Upper lobe of left lung (tissue), 4 donors: Measurements from ENCODE around the gene CXCL6.

Source experiments
- CTCF ChIP-seq, 6 experiments: fragments of 450-650 bp in 4 of 6; fragments of 200-600 bp in 2 of 6; sonication (generic) in 2 of 6; IDR thresholded peaks; one replicate each; pipeline ENCODE4 v1.5.1; 2016 to 2019; ENCODE audit warnings: antibody characterized with exemption in 6 of 6
- EP300 ChIP-seq, 4 donors: sonication (generic); formaldehyde crosslinking; IDR thresholded peaks; one replicate each; pipeline ENCODE4 v1.5.1; 2017; ENCODE audit warnings: antibody characterized with exemption in 4 of 4, control low read depth in 2 of 4
- POLR2AphosphoS5 ChIP-seq, 2 donors: sonication (generic); formaldehyde crosslinking; IDR thresholded peaks; one replicate each; pipeline ENCODE4 v1.5.1; 2017; ENCODE audit warnings: antibody characterized with exemption in 2 of 2

GRCh38 chr4:73875401-73875800, 38.9 kb downstream of the CXCL6 start:
- TF ChIP-seq CTCF (IDR thresholded peaks at IDR 0.05) = no peak
- TF ChIP-seq EP300 (IDR thresholded peaks at IDR 0.05) = no peak
- no peak for TF ChIP-seq POLR2AphosphoS5 (IDR thresholded peaks at IDR 0.05)
